NCI-H1092 (cell line): ENCODE measurements around the gene RBM17.
"Not testable (repeated sequence)": the region's sequence is repeated elsewhere in the genome, so short reads cannot be mapped to it uniquely, and the experiment has no call there.

ENCODE experiments used
- DNase-seq: peaks from one replicate; lab custom pipeline; 2025; lab: John Stamatoyannopoulos, UW

RBM17 gene

DNA sequence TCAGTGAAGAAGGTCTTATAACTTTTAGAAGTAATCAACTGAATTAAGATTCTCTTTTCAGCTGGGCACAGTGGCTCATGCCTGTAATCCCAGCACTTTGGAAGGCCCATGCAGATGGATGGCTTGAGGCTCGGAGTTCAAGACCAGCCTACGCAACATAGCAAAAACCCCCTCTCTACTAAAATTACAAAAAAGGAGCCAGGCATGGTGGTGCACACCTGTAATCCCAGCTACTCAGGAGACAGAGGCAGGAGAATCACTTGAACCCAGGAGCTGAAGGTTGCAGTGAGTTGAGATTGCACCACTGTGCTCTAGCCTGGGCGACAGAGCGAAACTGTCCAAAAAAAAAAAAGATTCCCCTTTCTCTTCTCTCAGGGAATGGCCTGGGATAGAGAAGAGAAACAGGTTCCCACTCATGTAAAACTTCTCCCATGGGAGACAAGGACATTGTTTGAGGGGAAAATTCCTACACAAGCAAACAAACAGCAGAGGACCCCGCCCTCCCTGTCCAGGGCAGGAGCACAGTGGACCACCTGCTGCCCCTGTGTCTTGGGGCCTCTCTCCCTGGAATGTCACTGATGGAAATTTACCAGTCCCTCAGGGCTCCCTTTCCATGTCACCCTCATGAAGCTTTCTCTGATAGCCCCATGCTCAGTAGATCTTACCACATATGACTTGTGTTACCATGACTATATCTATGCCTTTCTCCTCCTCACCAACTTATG, 32.3 kb upstream of the RBM17 start:
- no peak for DNase-seq

- no peak for DNase-seq
These were observed 30.0 kb upstream of the RBM17 start for GRCh38 chr10:6058682-6059475.

DNA sequence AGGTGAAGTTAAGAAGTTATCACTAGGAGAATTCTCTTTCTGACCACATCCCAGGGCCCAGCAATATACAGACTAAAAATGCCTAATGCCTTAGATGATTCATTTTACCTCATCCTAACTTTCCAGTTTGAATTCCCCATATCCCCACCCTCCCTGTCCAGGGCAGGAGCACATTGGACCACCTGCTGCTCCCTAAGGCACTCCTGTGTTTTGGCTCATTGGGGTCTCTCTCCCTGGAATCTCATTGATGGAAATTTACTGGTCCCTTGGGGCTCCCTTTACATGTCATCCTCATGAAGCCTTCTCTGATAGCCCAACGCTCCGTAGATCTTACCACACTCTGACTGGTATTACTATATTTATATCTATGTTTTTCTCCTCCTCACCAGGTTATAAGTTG, 29.3 kb upstream of the RBM17 start:
- no peak for DNase-seq

GRCh38 chr10:6061056-6061455, 27.8 kb upstream of the RBM17 start:
- no peak for DNase-seq

DNA sequence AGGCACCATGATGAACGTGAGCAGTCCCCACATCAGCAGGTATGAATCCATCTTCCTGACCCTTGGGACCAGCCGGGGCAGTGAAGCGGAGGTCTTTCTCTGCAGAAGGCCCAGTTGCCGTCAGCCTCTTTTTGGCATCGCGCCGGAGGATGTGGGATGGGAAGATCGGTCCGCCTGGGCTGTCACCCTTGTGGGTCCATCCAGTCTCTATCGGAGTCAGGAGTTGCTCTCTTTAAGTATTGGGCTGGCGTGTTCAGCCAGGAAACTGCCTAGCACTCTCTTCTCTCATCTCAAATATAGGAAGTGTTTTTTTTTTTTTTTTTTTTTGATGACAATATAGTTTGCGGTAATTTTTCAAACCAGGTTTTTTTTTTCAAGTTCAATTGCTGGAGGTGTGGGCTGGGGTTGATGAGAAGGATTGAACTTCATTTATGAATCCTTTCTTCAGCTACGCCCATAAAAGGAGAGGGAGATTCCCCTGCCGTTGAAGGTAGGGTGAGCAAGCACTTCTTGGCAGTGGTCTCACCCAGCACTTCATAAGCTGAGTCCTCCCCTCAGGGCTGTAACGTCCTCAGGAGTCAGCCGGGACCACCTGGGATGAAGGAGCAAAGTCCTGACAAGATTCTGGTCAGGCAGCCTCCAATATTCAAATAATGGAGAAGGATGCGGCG, 26.6 kb upstream of the RBM17 start, which contains the start of gene IL2RA:
TSS of gene IL2RA (minus strand) at position 267 of the 671 bp plus-strand sequence. CDS start at position 51, 216 bp downstream.
- no peak for DNase-seq

DNA sequence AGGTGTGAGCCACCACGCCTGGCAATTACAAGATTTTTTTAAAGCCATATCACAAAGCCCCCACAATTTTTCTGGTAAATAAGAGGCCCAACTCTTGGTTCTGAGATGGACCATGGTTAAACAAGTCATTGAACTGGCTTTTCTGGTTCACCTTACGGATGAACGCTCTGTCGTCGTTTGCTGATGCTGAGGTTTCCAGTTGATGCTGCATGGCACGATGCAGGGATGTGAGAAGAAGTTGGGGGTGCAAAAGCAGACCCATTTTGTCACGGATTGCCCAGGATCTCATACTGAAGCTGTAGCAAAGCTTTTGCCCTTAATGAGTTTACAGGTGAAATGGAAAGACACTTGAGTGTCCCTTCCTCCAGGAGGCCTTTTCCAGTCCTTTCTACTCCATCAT, 24.7 kb upstream of the RBM17 start:
- no peak for DNase-seq

DNA sequence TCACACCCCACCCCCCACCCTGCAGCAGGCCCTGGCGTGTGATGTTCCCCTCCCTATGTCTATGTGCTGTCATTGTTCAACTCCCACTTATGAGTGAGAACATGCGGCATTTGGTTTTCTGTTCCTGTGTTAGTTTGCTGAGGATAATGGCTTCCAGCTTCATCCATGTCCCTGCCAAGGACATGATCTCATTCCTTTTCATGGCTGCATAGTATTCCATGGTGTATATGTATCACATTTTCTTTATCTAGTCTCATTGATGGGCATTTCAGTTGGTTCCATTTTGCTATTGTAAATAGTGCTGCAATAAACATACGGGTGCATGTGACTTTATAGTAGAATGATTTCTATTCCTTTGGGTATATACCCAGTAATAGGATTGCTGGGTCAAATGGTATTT, 24.1 kb upstream of the RBM17 start:
- not testable (repeated sequence) for DNase-seq

GRCh38 chr10:6065406-6065805, 23.4 kb upstream of the RBM17 start:
- DNase-seq = no peak

DNA sequence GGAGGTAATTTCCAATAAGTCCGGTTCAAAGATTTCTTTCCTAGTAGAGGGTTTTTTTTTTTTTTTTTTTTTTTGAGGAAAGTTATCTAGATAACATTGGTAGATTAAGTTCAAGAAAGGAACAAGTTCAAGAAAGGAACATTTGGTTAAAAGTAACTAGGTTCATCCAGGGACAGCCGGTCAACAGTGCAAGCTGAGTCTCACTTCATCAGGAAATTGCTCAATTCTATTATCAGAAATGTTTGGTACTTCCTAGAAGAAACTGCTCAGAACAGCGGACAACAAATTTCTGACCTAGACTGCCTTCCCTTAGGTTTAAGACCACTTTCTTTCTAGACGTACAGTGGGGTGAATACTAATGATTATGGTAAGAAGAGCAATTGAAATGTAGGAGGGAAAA, 23.0 kb upstream of the RBM17 start:
- no peak for DNase-seq

DNA sequence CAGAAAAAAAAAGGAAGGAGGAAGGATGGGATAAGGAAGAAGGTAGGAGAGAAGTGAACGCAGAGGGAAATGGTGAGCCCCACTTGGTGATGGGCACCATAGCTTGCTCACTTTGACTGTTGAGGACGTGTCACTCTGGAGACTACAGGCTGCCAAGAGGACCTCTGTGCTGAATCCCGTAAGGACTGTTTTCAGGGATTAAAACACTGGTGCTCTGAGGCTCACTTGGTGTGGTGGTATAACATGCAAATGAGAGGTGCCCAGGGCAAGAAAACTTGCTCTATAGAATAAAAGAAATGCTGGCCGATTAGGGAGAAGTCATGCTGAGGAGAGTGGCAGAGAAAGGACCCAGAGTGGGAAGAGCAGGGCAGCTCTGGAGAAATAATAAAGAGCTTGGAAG, 21.4 kb upstream of the RBM17 start:
- no peak for DNase-seq

GRCh38 chr10:6068006-6068405, 20.8 kb upstream of the RBM17 start:
- DNase-seq = no peak

DNA sequence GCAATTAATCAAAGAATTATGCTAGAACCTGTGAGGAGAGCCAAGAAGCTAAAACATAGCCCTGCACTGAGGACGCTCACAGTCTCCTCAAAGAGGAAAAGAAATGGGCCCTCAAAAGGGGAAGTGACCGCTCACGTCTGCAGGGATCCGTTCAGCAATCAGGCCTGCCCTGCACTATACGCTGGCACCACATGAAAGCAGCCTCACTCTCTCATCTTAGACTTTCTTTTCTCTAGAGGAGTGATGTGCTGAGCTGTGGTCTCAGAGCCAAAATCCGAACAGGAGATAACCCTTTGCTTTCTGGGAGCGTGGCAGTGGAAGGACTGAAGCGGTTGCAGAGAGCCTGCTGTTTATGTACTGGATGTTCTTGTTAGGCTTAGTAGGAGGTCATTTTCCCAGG, 20.4 kb upstream of the RBM17 start:
- no peak for DNase-seq

DNA sequence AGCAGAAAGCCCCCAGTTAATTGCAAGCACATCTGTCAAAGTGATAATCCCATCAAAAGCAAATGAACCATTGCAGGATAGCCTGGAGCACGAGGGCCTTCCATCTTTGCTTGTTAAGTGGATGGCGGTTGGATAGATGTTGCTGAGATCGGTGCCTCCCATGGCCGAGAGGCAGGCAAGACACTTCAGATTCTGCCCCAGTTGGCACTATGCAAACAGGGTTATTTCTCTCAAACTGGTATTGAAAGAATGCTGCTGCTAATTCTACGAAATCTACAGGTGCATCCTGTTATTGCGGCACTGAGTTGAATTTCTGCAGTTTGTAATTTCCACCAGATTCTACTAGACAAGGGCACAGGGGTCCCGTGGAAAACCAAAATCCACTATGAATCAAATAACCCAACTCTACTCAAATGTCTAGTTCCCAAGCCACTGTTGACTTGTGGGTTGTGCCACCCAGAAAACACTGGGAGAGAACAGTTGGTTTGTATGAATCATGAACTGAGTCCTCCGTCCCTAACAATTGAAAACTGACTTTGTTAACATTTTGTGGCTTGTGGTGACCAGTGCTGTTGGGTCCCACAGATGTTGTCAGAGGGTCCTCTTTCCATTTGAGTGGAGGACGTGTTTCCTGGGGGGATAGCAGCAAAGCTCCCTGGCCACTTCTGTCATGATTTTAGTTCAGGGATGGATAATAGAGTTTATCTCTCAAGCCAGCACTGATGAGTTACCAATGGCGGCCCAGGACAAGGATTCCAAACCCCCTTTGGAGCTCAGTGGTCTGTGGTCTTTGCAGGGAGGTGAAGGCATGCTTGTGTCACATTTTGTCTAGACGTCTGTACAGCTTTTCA, 19.5 kb upstream of the RBM17 start:
- no peak for DNase-seq

DNA sequence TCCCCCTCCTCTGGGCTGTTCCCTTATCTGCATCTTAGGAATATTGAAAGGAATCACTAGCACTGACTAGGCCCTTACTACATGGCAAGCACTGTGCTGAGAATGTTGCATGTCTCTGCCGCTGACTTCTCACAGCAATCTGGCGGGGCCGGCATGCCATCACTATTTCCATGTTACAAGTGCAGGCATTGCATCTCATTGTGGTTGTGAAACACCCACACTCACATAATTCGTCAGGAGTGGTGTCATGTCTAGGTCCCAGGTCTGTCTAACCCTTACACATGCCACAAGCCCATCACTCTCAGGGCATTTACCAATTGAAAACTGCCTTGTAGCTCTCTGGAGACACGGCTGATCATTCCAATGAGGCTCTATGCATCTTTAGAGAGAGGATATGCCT, 18.2 kb upstream of the RBM17 start:
- no peak for DNase-seq

DNA sequence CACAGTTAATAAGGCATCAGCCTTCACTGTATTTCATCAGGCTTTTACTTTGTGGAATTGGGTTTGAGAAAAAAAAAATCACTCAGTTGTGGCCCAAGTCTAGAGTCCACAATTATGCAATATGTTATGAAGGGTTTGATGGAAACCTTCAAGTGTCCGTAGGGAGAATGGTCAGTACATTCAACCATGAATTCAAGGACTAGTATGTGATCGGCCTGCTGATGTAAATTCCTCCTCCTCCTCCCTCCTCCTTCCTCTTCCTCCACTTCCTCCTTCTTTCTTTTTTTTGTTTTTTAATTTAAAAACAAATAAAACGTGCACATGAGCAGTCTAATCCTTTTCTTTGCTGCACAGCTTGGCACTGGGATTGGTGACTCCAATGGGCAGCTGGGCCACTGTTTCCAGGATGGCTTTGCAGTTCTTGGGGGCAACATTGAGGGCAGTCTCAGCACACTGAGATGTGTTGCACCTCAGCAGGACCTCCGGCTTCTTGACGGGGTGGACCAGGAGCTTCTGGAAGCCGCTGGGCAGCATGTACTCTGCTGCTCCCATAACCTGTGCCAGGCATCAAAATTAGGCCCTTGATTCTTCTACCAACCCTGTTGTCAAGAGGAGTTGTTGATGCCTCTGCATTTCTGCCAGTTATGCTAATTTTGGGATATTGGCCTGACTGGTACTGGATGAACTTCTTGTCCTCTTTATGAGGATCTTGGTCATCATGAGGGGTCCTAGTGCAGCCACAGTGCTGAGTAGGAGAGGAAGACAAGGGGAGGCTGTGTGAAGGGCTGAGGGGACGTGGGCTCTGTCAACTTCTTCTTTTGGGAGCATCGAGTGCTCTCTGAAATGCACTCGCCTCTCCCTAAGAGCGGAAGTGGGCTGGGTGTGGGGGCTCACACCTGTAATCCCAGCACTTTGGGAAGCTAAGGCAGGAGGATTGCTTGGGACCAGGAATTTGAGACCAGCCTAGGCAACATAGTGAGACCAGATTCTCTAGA, 17.4 kb upstream of the RBM17 start:
- no peak for DNase-seq

DNA sequence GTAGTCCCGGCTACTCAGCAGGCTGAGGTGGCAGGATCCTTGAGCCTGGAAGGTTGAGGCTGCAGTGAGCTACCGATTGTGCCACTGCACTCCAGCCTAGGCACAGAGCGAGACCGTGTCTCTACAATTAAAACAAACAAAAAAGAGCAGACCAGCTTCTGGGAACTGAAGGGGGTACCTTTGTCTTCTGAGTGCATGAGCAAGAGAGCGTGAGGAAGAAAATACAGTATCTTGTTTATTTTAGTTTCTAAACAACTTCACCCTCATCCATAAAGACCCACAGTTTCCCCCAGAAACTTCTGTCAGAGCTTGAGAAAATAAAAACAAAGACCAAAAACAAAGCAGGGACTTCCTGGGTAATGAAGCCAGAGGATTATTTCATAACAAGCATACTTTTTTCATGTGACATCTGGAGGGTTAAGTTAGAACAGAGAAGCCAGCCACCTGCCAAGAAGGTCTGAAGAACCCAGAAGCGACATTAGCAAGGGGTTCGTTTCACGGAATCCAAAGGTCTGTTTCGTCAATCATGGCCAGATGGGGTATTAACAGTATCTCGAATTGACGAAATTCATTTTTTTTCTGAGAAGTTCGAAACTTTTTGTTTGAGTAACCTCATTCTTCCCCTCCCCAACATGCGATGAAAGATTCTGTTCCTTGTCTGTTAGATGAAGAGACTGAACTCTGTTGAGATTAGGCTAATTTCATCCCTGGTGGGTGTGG, 16.5 kb upstream of the RBM17 start:
- DNase-seq = no peak

DNA sequence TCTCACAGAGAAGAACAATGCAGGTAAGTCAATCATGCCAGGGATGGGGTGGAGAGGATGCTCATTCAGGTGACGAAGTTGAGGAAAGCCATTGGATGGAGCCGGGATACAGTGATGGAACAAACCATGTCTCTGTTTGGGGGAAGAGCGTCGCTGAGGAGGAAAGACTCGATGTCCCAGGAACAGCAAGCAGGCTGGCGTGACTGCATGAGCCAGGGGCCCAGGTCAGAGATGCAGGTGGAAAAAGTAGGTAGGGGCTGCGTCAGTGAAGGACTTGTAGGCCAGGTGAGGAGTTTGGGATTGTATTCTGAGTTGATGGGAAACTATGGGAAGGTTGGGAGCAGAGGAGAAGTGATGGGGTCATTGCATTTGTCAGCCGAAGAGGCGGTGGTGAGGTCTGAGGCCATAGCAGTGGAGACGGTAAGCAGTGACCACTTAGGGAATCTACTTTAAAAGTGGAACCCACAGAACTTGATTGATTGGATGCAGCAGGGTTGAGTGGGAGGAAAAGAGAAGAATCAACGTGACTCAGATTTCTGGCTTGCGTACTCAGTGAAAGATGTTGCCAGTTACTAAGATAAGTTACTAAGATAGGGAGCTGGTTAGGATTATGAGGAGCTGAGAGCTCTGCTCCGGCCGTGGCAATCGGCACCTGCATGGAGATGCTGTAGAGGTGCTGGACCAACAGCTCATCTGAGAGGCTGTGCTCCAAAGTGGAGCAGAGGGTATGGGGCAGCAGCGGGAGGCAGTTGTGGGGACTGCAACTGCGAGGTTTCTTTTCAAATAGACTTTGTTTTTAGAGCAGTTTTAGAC, 14.1 kb upstream of the RBM17 start:
- DNase-seq = no peak

DNA sequence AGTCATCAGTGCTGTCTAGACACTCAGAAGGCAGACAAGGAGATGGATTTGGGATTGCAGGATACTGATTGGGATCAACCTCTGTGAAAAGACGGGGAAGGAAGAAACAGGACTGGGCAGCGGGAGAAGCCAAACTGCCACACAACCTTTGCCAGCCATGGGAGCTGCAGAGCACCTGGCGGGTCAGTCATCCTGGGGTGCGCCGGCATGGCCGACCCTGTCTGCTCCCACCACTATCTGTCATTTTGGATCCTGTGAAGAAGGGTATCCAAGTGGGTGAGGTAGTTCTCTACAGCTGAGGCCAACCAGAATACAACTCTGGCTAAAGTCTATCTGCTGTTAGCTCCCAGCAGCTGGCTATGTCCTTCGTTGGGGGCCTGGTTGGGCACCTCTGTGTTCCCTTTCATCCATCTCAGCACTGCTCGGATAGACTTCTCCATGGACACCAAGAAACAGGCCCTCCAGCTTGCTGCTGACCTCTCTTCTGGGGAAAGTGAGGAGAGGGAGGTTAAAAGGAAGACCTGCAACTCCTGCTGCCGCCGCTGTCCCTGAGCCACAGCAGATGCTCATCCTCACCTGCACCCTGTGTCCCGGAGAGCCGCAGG, 11.7 kb upstream of the RBM17 start:
- no peak for DNase-seq

- no peak for DNase-seq
These were observed 9.8 kb upstream of the RBM17 start for GRCh38 chr10:6079044-6079443.
